ENCODE measurements around the gene NOS3.

The NOS3 gene

GRCh38 chr7:150990416-150991186, at the start of gene NOS3:
Gene NOS3, plus strand, starts transcription at chr7:150991017. Its CDS starts 2,787 bp downstream, at chr7:150993804.
- DNase-seq (ENCODE audit: low spot score): no peak

GRCh38 chr7:150941351-150942000, 49.3 kb upstream of the NOS3 start:
- no peak for DNase-seq (ENCODE audit: low spot score)

- no peak for DNase-seq (ENCODE audit: low spot score)
These were observed 48.7 kb upstream of the NOS3 start for GRCh38 chr7:150942001-150942590.

- no peak for DNase-seq (ENCODE audit: low spot score)
These were observed 48.0 kb upstream of the NOS3 start for GRCh38 chr7:150942591-150943452.

- no peak for DNase-seq (ENCODE audit: low spot score)
These were observed 47.4 kb upstream of the NOS3 start for GRCh38 chr7:150943453-150943814.

GRCh38 chr7:150944066-150945042, 46.5 kb upstream of the NOS3 start:
- no peak for DNase-seq (ENCODE audit: low spot score)

GRCh38 chr7:150945171-150945852, 45.5 kb upstream of the NOS3 start:
- DNase-seq (ENCODE audit: low spot score): no peak

- DNase-seq (ENCODE audit: low spot score): no peak
These were observed 44.9 kb upstream of the NOS3 start for GRCh38 chr7:150945853-150946420.

GRCh38 chr7:150946421-150947240, 44.2 kb upstream of the NOS3 start:
- no peak for DNase-seq (ENCODE audit: low spot score)

GRCh38 chr7:150947241-150947745, 43.5 kb upstream of the NOS3 start:
- DNase-seq (ENCODE audit: low spot score): no peak

- no peak for DNase-seq (ENCODE audit: low spot score)
These were observed 42.8 kb upstream of the NOS3 start for GRCh38 chr7:150947761-150948651.

- no peak for DNase-seq (ENCODE audit: low spot score)
These were observed 42.0 kb upstream of the NOS3 start for GRCh38 chr7:150948791-150949251.

- no peak for DNase-seq (ENCODE audit: low spot score)
These were observed 41.3 kb upstream of the NOS3 start for GRCh38 chr7:150949564-150949963.

GRCh38 chr7:150949971-150950491, 40.8 kb upstream of the NOS3 start:
- no peak for DNase-seq (ENCODE audit: low spot score)

- no peak for DNase-seq (ENCODE audit: low spot score)
These were observed 40.2 kb upstream of the NOS3 start for GRCh38 chr7:150950496-150951180.

GRCh38 chr7:150951181-150951520, 39.7 kb upstream of the NOS3 start:
- no peak for DNase-seq (ENCODE audit: low spot score)

- no peak for DNase-seq (ENCODE audit: low spot score)
These were observed 39.3 kb upstream of the NOS3 start for GRCh38 chr7:150951521-150951920.
